ENCODE results near the gene SIRT7. TPM values are rescaled to one million over a fixed set of nuclear protein-coding genes. Genes with fewer than 3 reads are reported as not detected.

Gene SIRT7
- total RNA-seq, 2 donors from 2014 or later = 42.2 to 44.2 TPM

DNA sequence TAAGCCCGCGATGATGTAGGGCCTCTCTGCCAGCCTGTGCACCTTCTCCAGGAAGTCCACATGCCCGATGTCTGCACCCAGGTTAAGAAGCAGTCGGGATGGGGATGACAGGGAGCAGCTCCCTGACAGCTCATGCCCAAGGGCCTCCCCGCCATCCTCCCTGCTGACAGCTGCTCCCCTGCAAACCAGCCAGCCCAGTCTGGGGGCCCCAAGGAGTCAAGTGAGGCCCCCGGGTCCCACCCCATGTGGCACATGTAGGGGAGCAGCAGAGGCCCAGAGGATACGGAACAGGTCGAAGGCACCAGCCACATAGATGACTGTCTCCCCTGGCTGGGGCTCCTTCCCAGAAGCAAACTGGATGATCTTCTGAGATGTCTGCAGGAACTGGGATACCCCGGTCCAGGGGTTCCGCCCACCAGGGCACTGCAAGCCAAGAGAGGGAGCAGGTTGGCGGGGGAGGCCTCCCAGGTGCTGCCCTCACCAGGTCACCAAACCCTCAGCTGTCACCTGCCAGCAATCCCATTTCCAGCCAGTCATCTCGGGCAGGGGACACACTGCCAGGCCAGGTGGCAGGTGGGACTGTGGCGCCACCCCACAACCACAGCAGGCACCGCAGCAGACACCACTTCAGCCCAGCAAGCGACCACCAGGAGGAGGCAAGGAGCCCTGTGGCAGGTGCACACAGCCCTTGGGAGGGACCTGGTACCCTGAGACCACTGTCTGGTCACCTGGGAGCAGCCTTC lies 11.3 kb downstream of the SIRT7 start:
- Mint-ChIP-seq H3K27me3 (ENCODE audit: low read depth) (no peaks in the 10 kb centered on the region), H3K4me1 (ENCODE audit: low read depth) (peaks cover 16% of the 10 kb centered on the region), H3K4me3 (no peak overlapping the region), H3K9me3 (no peaks in the 10 kb centered on the region), H3K27ac (no peak overlapping the region), H3K36me3 (ENCODE audit: insufficient read depth in 2 of 2) (no peaks in the 10 kb centered on the region)
- no peak for DNase-seq
- ATAC-seq (replicated peaks in 1 of 2) = no peak

DNA sequence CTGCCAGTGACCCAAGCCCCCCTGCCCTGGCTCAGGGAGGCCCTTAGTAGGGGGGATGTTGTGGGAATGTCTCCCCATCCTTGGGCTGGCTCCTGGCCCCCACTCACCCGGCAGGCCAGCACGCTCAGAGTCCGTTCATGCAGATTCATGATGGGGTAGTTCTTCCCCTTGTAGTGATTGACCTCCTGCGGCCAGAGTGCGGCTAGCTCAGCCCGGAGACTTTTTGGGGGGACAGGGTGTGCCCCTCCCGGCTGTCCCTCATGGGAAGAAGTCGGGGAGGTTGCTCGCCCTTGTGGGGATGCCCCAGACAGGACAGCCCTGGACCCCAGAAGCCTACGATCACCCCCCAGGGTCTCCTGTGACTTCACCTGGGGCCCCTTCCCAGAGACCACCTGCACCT lies 12.0 kb downstream of the SIRT7 start:
- H3K4me1 Mint-ChIP-seq (ENCODE audit: low read depth) = peaks cover 14% of the 10 kb centered on the region
- DNase-seq (no peak), ATAC-seq (replicated peaks in 1 of 2) (no peak)
- H3K36me3 Mint-ChIP-seq (ENCODE audit: insufficient read depth in 2 of 2) = no peaks in the 10 kb centered on the region
- no peak overlapping the region for H3K27ac Mint-ChIP-seq
- H3K4me3 Mint-ChIP-seq = no peak overlapping the region
- no peaks in the 10 kb centered on the region for H3K9me3 Mint-ChIP-seq
- peaks cover 6% of the 10 kb centered on the region for H3K27me3 Mint-ChIP-seq (ENCODE audit: low read depth)

DNA sequence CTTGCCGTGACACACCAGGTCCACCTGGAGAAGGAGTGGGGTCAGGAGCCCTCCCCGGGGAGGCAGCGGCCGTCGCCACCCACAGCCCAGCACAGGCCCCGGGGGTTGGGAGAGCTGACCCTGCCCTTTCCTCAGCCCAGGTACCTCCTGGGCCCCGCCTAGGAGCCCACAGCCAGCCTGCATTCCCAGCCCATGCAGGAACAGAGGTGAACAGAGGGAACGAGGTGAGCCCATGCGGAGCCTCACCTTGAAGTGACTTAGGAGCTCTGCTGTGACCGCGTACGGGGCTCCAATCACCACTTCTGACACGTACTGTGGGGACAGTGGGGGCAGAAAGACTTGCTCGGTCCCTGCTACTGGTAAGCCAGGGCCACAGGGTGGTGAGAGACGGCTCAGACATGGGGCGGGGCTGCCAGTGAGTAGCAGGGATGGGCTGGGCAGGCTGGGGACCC lies 12.5 kb downstream of the SIRT7 start:
- Mint-ChIP-seq H3K4me3 (no peak overlapping the region), H3K36me3 (ENCODE audit: insufficient read depth in 2 of 2) (no peaks in the 10 kb centered on the region), H3K27ac (no peak overlapping the region), H3K9me3 (no peaks in the 10 kb centered on the region), H3K27me3 (ENCODE audit: low read depth) (peaks cover 12% of the 10 kb centered on the region), H3K4me1 (ENCODE audit: low read depth) (peaks cover 14% of the 10 kb centered on the region)
- no peak for ATAC-seq (replicated peaks in 1 of 2)
- DNase-seq = no peak

DNA sequence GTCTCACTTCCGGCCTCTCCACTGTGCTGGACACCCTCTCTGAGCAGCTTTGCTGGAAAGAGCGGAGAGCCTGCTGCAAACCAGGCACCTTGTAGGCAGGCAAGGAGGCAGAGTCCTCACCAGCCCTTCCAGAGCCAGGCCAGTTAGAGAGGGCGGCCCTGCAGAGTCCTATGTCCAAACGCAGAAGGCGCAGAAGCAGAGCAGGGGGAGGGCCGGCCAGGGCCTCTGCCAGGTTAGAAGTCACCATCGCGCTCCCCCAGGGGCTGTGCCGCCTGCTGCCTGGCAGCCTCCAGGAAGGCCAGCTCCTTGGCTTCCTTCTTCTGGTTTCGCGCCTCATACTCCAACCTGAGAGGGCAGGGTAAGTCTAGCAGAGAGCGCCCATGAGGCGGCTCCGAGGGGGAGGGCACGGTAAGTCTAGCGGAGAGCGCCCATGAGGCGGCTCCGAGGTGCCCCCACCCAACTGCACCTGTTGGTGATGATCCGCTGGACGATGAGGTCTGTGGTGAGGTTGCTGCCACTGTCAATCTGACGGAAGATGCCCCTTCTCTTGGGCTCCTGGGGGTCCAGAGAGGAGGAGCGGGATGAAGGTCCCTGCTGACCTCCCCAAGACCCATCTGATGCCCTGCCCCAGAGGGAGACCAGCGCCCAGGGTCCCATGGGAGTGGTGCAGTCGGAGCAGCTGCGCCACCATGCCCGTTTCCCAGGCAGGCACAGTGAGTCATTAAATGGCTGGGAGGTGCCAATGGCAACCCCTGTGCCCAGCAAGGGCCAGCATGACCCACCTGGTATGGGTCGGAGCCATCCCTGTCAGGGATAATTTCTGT lies 13.2 kb downstream of the SIRT7 start:
- Mint-ChIP-seq H3K27ac (no peak overlapping the region), H3K36me3 (ENCODE audit: insufficient read depth in 2 of 2) (peaks cover 0 to 4% of the 10 kb centered on the region in 2 donors), H3K4me3 (no peak overlapping the region), H3K4me1 (ENCODE audit: low read depth) (peaks cover 10% of the 10 kb centered on the region), H3K27me3 (ENCODE audit: low read depth) (peaks cover 12% of the 10 kb centered on the region), H3K9me3 (no peaks in the 10 kb centered on the region)
- ATAC-seq (replicated peaks in 1 of 2) (no peak), DNase-seq (no peak)

DNA sequence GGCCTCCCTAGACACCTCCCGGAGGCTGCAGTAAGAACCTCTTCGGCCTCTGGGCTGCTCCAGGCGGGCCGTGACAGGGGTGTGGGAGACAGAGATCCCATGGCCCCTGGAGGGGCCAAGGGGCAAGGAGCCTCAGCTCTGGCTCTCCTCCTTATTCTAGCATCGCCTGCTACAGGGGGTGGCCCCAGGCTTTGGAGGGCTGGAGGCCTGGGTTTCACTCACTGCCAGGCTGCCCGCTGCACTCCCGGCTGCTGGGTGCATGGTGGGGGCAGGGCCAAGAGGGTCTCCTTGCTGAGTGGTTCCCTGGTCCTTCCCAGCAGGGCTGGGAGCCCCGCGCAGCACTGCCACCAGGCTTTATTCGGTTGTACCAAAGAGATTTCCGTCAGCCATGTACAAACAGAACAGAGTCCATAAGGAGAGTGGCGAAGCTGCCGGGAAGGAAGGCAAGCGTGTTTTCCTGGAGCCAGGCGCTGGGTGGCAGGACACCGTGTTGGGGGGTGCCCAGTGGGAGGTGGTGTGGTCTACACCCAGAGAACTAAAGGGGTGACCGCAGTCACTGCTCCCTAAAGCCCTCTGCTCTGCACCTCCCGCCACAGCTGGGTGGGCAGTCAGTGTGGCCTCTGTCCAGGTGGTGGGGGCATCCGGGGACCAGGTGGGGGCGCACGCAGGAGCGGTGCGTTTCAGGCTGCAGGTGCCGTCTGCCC lies 13.9 kb downstream of the SIRT7 start:
- Mint-ChIP-seq H3K27me3 (ENCODE audit: low read depth) (peaks cover 12% of the 10 kb centered on the region), H3K9me3 (no peaks in the 10 kb centered on the region), H3K4me3 (no peak overlapping the region), H3K27ac (no peak overlapping the region), H3K4me1 (ENCODE audit: low read depth) (peaks cover 2% of the 10 kb centered on the region), H3K36me3 (ENCODE audit: insufficient read depth in 2 of 2) (peaks cover 0 to 5% of the 10 kb centered on the region in 2 donors)
- no peak for DNase-seq
- ATAC-seq (replicated peaks in 1 of 2) = no peak

DNA sequence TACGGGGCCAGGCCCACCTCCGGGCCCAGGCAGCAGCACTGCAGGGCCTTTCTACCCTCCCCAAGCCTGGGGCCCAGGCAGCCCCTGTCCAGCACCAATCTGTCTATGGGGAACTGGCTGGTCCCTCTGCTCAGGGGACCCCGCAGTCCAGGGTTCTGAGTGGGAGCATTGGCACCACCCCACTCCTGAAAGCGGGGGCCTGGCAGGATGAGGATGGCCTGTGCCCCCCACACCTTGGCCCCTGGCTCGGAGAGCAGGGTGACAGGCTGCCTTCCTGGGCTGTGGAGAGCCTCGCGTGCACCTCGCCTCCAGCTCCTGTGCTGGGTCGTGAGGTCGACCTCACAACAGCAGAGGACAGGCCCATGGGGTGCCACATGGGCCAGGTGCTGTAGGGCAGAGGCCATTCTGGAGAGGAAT lies 14.6 kb downstream of the SIRT7 start:
- H3K4me3 Mint-ChIP-seq = no peak overlapping the region
- H3K27me3 Mint-ChIP-seq (ENCODE audit: low read depth) = peaks cover 12% of the 10 kb centered on the region
- ATAC-seq (replicated peaks in 1 of 2) = no peak
- no peak for DNase-seq
- no peak overlapping the region for H3K27ac Mint-ChIP-seq
- peaks cover 0 to 5% of the 10 kb centered on the region in 2 donors for H3K36me3 Mint-ChIP-seq (ENCODE audit: insufficient read depth in 2 of 2)
- no peaks in the 10 kb centered on the region for H3K4me1 Mint-ChIP-seq (ENCODE audit: low read depth)
- H3K9me3 Mint-ChIP-seq = no peaks in the 10 kb centered on the region

DNA sequence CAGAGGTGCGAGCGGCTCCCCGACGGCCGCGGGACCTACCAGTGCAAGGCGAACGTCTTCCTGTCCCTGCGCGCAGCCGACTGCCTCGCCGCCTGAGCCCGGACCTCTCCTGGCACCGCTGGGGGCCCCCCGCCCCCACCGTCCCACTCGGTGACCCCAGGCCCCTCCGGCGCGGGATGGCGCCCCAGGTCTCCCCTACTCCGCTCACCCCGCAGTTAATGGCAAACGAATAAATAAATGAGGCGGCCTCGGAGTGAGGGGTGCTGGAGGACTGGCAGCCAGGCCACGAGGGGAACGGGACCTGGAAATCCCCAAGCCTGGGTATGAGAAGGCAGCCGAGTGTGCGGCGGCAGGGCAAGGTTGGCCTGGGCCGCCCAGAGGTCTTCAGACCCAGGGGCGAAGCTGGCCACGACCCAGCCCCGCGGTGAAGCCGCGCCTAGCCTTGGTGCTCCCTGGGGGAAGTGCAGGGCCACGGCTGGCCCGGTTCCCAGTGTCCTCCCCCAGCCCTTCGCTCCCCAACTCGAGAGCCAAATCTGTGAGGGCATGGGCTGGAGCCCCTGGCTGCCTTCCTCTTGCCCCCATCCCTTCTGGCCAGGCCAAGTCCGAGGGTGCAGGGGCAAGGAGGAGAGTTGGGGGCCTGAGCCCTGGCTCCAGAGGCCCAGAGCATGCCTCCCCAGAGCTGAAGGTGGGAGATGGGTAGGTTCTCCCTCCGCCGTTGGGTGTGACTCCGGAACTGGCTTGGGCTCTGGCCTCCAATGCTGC lies 15.1 kb downstream of the SIRT7 start:
- H3K27ac Mint-ChIP-seq = no peak overlapping the region

DNA sequence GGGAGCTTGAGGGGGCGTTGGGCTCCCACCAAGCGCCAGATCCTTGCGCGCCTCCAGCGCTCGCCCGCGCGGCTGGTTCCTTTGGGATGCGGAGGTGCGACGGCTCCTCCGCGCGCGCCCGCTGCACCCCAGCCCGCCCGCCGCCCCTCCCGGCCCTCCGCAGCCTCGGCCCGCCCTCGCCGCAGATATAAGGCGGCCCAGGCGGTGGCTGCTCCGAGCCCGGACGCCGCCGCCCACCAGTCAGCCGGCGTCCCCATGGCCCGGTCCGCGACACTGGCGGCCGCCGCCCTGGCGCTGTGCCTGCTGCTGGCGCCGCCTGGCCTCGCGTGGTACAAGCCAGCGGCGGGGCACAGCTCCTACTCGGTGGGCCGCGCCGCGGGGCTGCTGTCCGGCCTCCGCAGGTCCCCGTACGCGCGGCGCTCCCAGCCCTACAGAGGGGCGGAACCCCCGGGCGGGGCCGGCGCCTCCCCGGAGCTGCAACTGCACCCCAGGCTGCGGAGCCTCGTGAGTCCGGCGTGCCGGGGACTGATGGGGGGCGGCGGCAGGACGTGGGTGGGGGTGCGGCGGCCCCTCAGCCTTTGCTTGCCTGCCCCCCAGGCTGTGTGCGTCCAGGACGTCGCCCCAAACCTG lies 15.8 kb downstream of the SIRT7 start, which contains the start of gene NPB:
NPB (plus strand) TSS at position 216 of the 630 bp plus-strand sequence; CDS start at position 256, 40 bp downstream.
- Mint-ChIP-seq H3K36me3 (ENCODE audit: insufficient read depth in 2 of 2) (peaks cover 0 to 6% of the 10 kb centered on the region in 2 donors), H3K27ac (no peak within 1 kb of the TSS), H3K4me1 (ENCODE audit: low read depth) (no peaks in the 10 kb centered on the region), H3K9me3 (no peaks in the 10 kb centered on the region), H3K4me3 (peak within 1 kb of the TSS; percentile 1 to 4), H3K27me3 (ENCODE audit: low read depth) (peaks cover 12% of the 10 kb centered on the region)
- DNase-seq (peak in 1 of 2 donors; percentile 17), ATAC-seq (replicated peaks in 1 of 2) (peak; percentile 52 to 63)

More for the DNA sequence above, 15.1 kb downstream of the SIRT7 start:
- ATAC-seq (replicated peaks in 1 of 2) = peak; percentile 22 to 40
- H3K4me3 Mint-ChIP-seq = no peak overlapping the region
- H3K27me3 Mint-ChIP-seq (ENCODE audit: low read depth) = peaks cover 12% of the 10 kb centered on the region
- H3K4me1 Mint-ChIP-seq (ENCODE audit: low read depth) = no peaks in the 10 kb centered on the region
- H3K36me3 Mint-ChIP-seq (ENCODE audit: insufficient read depth in 2 of 2) = peaks cover 0 to 6% of the 10 kb centered on the region in 2 donors
- H3K9me3 Mint-ChIP-seq = no peaks in the 10 kb centered on the region
- no peak for DNase-seq

DNA sequence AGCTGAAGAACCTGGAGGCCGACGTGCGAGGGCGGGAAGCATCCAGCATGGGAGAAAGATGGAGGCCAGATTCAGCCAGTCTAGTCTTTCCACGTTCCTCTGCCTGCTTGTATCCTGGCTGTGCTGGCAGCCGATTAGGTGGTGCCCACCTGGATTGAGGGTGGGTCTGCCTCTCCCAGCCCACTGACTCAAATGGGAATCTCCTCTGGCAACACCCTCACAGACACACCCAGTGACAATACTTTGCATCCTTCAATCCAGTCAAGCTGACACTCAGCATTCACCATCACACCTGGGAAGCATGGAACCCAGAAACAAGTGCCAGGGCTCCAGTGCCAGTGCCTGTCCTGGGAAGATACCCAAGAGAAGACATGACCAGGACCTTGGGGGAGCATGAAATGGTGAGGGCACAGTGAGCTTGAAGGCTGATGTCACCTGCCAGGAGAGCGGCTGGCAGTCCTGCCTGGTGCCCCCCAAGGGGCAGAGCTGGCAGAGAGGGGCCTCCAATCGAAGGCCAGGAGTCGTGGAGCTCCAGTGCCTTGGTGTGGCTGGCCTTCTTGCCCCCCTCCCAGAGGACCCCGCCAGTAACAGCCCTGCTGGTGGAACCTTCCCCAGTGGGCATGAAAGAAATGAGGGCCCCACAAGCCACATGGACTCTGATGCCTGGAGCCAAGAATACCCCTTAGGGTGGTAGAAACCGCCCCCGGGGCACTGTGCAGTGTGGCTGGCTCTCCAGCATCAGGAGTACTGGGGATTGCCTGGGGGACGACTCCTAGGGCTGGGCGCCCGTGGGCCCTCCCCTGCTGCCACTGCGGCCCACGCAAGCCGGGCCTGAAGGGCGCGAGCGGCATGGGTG lies 16.6 kb downstream of the SIRT7 start:
- H3K4me1 Mint-ChIP-seq (ENCODE audit: low read depth) = no peaks in the 10 kb centered on the region
- H3K27me3 Mint-ChIP-seq (ENCODE audit: low read depth) = peaks cover 12% of the 10 kb centered on the region
- H3K9me3 Mint-ChIP-seq = no peaks in the 10 kb centered on the region
- peak in 1 of 2 donors; percentile 19 for ATAC-seq (replicated peaks in 1 of 2)
- H3K27ac Mint-ChIP-seq = no peak overlapping the region
- H3K4me3 Mint-ChIP-seq = peak overlapping the region; percentile 1 to 4
- no peak for DNase-seq
- peaks cover 0 to 6% of the 10 kb centered on the region in 2 donors for H3K36me3 Mint-ChIP-seq (ENCODE audit: insufficient read depth in 2 of 2)

DNA sequence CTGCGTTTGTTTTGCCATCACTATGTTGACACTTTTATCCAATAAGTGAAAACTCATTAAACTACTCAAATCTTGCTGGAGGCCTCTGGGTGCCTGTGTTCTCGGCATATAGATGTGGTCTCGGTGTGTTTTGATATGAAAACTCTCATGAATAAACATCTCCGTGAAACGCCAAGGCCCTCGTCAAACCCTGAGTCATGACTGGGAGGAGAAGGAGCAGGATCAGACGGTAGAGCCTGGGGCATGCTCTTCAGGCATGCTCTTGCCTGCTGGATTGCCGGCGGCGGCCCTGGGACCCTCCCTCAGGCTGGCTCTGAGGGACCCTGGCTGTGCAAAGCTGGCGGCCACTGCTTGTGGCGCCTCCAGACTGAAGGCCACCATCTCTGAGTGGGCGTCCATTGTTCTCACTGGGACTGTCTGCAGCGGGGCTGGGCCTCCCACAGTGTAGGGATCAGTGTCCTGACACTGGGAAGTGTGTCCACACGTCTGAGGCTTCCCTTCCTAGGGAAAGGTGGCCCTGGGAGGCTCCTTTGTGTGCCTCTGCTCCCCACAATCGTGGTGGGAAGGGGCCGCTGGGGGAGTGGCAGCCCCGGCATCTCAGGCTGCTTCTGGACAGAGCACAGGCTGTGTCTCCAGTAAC lies 17.7 kb downstream of the SIRT7 start:
- Mint-ChIP-seq H3K27me3 (ENCODE audit: low read depth) (peaks cover 12% of the 10 kb centered on the region), H3K9me3 (no peaks in the 10 kb centered on the region), H3K4me3 (no peak overlapping the region), H3K4me1 (ENCODE audit: low read depth) (no peaks in the 10 kb centered on the region), H3K27ac (no peak overlapping the region), H3K36me3 (ENCODE audit: insufficient read depth in 2 of 2) (peaks cover 0 to 10% of the 10 kb centered on the region in 2 donors)
- no peak for ATAC-seq (replicated peaks in 1 of 2)
- DNase-seq = no peak

DNA sequence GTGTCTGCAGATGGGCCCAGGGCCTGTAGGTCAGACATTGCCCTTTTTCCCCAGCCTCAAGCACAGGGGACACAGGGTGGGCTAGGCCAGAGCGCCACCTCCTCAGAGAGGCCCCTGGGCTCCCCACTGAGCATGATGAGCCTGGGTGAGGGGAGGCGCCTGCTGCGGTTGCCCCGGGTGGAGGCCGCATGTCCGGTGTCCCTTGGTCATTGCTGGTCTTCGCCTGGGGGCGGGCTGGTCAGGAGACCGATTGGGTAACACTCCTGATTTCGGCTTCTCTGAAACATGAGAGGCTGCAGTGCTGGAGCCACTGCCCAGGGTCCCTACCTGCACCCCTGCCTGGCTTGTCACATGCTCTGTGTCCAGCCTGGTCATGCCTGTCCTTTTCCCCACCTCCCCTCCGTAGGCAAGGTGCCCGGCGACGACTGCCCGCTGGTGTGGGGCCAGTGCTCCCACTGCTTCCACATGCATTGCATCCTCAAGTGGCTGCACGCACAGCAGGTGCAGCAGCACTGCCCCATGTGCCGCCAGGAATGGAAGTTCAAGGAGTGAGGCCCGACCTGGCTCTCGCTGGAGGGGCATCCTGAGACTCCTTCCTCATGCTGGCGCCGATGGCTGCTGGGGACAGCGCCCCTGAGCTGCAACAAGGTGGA lies 18.3 kb downstream of the SIRT7 start:
- H3K9me3 Mint-ChIP-seq = no peaks in the 10 kb centered on the region
- H3K36me3 Mint-ChIP-seq (ENCODE audit: insufficient read depth in 2 of 2) = peaks cover 0 to 16% of the 10 kb centered on the region in 2 donors

More for the DNA sequence above, 18.3 kb downstream of the SIRT7 start:
- peaks cover 12% of the 10 kb centered on the region for H3K27me3 Mint-ChIP-seq (ENCODE audit: low read depth)
- H3K4me3 Mint-ChIP-seq = no peak overlapping the region
- DNase-seq (no peak), ATAC-seq (replicated peaks in 1 of 2) (no peak)
- no peaks in the 10 kb centered on the region for H3K4me1 Mint-ChIP-seq (ENCODE audit: low read depth)
- no peak overlapping the region for H3K27ac Mint-ChIP-seq
